ENCODE data around the gene UCKL1.

DNA sequence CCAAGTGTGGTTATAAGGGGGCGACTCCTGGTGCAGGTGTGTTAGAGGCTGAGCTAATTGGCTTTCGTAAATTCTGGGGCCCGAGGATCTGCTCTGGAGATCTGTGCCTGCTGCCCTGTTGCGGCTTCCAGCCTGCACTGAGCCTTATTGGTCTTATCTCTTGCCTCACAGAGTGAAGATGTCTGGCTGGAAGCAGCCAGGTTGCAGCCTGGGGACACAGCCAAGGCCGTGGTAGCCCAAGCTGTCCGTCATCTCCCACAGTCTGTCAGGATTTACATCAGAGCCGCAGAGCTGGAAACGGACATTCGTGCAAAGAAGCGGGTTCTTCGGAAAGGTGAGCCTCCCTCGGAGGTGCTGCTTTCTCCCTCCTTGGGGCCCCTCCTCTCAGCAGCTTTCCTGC is 44.7 kb upstream of the UCKL1 start:
- TF ChIP-seq, protein P1, sequence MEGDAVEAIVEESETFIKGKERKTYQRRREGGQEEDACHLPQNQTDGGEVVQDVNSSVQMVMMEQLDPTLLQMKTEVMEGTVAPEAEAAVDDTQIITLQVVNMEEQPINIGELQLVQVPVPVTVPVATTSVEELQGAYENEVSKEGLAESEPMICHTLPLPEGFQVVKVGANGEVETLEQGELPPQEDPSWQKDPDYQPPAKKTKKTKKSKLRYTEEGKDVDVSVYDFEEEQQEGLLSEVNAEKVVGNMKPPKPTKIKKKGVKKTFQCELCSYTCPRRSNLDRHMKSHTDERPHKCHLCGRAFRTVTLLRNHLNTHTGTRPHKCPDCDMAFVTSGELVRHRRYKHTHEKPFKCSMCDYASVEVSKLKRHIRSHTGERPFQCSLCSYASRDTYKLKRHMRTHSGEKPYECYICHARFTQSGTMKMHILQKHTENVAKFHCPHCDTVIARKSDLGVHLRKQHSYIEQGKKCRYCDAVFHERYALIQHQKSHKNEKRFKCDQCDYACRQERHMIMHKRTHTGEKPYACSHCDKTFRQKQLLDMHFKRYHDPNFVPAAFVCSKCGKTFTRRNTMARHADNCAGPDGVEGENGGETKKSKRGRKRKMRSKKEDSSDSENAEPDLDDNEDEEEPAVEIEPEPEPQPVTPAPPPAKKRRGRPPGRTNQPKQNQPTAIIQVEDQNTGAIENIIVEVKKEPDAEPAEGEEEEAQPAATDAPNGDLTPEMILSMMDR (IDR thresholded peaks at IDR 0.05; ENCODE audit: low read depth, low read length, poor library complexity, severe bottlenecking): no peak
- TF ChIP-seq EZH2phosphoT487 (IDR thresholded peaks at IDR 0.05; ENCODE audit: borderline replicate concordance, low read length): no peak

Measured in DOHH2 (cell line).